G401.6 (cell line): ENCODE measurements around the gene PCBP3.
"Not testable (repeated sequence)": the region's sequence is repeated elsewhere in the genome, so short reads cannot be mapped to it uniquely, and the experiment has no call there.

ENCODE experiments used
- FAIRE-seq: peaks from 2 replicates; lab custom pipeline; 2012; peaks lifted over from hg19 to GRCh38; lab: Jason Lieb, UNC

Gene PCBP3

DNA sequence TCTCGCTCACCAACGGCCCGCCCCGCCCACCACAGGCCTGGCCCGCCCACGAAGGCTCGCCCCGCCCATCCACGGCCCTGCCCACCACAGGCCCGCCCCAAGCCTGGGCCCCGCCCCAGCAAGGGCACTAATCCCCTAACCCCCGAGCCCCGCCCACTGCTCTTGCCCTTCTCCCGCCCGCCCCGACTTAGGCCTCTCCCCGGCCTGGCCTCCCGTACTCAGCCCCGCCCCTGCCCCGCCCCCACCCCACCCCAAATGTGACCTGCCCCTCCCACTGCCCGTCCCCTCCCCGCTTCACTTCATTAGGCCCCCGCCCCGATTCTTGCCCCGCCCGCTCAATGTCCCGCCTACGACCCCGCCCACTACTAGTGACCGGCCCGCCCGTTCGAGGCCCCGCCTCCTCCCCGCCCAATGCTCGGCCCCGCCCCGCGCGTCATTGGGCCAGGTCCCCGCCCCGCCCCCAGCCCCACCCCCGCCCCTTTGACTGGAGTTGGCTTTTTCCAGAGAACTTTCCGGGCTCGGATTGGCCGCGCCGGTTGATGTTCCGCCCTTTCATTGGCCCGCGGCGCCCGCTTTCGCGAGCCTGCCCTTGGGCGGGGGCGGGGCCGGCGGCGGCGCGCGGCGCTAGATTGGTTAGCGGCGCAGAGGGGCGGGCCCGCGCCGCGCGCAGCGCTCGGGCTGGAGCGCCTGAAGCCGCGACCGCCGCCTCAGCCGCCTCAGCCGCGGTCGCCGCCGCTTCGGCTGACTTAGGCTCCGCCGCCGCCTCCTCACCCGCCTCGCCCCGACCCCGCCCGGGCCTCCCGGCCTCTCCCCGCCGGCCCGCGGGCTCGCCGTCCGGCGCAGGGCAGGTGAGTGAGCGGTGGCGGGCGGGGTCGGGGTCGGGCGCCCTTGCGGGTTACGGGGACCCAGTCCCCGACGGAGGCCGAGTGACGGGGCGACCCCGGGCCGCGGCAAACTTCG, at the start of gene PCBP3:
PCBP3 (plus strand) TSS at position 705 of the 960 bp plus-strand sequence. CDS start 206,361 bp downstream, outside the sequence.
- no peak for FAIRE-seq

- no peak for FAIRE-seq
Measured at GRCh38 chr21:45594721-45595489, 48.6 kb upstream of the PCBP3 start.

- FAIRE-seq, result no peak
Measured at GRCh38 chr21:45595574-45596295, 47.8 kb upstream of the PCBP3 start.

GRCh38 chr21:45596704-45597318, 46.7 kb upstream of the PCBP3 start:
- FAIRE-seq, result no peak

DNA sequence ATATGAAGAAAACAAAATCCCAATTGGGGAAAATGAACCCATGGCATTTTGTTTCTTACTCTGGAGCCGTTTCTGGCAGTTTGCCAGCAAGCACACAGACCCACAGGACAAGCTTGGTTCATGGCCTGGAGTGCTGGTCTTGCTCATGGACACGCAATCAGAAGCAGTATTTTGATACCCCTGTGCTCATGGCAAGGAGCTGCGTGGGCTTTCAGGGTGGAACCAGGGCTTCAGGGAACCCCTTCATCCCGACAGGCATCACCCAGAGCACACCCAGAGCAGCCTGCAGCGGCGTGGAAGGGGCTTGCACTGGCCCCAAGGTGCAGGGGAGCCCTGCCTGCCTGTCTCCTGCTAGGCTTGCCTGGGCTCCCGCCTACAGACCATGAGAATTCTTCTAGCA, 45.4 kb upstream of the PCBP3 start:
- no peak for FAIRE-seq

DNA sequence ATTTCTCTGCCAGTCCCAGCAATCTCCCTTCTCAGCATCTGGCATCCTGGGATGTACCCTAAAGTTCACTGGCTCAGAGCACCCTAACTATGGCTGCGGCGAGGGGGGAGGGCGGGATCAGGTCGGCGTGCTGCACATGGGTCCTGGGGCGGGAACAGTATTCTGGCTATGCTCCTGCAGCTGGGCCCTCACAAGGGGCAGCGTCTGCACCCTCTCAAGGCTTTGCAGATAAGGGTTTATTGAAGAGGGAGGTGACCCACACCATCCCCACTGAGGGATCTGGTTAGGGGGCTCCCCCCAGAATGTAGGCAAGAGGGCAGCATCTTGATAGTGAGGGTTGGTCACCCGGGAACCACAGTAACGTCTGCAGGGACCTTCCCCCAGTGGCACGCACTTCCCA, 44.9 kb upstream of the PCBP3 start:
- no peak for FAIRE-seq

DNA sequence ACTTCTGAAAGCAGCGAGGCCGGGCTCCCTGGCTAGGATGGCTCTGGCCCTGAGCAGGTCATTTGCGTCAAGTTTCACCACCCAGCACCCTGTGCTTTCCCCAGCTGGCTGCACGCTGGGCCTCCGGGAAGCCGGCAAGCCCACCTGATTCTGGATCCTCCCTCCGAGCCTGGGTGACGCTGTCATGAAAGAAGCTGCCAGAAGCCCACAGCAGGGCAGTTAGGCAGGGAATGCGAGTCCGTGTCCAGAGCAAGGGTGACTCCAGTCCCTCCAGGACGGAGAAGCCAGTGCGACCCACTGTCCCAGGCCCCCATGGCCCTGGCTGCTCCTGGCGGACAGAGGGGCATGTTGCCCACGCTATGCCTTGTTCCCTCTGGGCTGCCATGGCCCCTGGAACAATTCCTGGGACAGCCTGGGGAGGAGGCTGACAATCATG, 44.4 kb upstream of the PCBP3 start:
- FAIRE-seq, result no peak

GRCh38 chr21:45600248-45600647, 43.3 kb upstream of the PCBP3 start:
- no peak for FAIRE-seq

DNA sequence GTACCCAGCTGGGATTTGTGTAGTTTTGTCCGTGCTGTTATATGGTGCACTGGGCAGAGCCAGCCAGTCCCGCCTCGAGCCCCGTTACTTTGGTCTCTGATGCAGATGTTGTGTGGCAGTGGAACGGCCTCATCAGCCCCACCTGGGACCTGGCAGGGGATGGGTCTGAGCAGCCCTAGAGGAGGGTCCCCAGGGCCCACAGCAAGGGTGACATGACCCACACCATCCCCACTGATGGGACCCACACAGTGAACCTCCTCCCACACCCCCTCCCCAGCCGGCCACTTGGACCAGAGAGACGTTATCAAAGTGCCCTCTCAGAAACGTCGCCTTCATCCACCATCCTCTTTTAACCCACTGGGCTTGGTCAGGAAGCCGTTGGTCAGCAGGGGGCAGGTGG, 42.0 kb upstream of the PCBP3 start:
- no peak for FAIRE-seq

DNA sequence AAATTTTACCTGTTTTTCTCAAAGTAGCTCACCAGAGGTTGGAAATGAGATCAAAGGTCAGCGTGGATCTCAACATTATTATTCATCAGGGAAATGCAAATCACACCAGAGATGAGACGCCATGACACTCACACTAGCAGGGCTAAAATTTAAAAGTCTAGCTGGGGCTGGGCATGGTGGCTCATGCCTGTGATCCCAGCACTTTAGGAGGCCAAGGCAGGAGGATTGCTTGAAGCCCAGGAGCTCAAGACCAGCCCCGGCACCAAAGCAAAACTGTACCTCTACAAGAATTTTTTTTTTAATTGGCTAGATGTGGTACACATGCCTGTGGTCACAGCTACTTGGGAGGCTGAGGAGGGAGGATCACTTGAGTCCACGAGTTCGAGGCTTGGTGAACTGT, 41.4 kb upstream of the PCBP3 start:
- FAIRE-seq, result no peak

DNA sequence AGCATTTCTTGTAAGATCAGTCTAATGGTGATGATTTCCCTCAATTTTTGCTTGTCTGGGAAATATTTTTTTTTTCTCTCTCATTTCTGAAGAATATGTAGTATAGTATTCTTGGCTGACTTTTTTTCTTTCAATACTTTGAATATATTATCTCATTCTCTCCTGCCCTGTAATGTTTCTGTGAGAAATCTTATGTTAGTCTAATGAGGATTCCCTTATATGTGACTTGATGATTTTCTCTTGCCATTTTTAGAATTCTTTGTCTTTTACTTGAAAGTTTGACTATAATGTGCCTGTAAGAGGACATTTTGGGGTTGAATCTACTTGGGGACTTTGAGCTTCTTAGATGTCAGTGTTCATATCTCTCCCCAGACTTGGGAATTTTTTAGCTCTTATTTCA, 40.0 kb upstream of the PCBP3 start:
- no peak for FAIRE-seq

DNA sequence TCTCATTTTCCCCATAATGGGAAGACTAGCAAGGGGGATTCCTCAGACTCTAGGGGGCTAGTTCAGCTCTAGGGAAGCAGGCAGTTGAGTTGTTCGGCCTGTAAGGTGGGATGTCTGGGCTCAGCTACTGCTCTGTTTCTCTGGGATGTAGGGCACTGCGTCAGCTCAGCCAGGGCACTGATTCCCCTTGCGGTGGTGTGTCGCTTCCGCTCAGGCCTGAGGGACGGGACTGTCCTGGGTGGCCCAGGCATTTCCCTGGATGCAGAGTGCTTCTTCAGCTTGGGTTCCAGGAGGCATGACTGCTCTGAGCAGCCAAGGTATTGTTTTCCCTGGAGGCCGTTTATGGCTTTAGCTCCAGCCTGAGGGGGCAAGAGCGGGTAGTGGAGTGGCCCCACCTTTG, 38.8 kb upstream of the PCBP3 start:
- not testable (repeated sequence) for FAIRE-seq

DNA sequence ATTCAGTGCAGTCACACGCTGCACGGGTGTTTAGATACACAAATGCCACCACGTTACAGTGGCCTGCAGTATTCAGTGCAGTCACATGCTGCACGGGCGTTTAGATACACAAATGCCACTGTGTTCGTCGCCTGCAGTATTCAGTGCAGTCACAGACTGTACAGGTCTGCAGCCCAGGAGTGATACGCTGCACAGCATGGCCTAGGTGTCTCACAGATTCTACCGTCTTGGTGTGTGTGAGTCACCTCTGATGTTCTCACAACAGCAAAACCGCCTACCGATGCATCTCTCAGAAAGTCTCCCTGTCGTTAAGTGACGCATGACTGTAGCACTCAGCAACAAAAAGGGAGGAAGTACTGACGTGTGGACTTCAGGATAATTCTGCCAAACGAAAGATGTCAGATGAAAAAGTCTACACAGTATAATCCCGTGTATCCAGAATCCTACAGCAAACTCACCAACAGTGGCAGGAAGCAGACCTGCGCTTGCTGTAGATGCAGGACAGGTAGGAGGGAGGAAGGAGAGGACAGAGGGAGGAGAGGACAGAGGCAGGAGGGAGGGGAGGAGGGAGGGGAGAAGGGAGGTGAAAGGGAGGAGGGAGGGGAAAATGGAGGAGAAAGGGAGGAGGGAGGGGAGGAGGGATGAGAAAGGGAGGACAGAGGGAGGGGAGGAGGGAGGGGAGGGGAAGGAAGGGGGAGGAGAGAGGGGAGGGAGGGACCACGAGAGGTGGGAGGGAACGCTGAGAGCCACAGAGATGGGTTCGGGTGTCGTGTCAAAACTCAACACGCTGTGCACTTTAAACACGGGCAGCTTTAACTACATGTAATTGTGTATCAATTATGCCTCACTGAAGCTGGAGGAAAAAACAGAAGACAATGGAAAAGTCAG, 36.3 kb upstream of the PCBP3 start:
- no peak for FAIRE-seq

GRCh38 chr21:45607909-45608295, 35.6 kb upstream of the PCBP3 start:
- no peak for FAIRE-seq

DNA sequence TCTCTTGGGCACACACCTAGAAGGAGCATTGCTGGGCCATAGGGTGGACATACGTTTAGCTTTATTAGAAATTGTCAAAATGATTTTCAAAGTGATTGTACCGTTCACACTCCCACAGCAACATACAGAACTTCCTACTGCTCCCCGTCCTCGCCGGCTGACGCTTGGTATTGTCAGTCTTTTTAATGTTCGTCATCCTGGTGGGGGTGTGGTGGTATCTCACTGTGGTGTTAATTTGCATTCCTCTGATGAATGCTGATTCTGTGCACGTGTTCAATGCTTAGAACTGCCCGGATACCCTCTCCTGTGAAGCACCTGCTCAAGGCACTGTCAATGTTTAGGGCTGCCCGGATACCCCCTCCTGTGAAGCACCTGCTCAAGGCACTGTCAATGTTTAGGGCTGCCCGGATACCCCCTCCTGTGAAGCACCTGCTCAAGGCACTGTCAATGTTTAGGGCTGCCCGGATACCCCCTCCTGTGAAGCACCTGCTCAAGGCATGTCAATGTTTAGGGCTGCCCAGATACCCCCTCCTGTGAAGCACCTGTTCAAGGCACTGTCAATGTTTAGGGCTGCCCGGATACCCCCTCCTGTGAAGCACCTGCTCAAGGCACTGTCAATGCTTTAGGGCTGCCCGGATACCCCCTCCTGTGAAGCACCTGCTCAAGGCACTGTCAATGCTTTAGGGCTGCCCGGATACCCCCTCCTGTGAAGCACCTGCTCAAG, 34.6 kb upstream of the PCBP3 start:
- not testable (repeated sequence) for FAIRE-seq

DNA sequence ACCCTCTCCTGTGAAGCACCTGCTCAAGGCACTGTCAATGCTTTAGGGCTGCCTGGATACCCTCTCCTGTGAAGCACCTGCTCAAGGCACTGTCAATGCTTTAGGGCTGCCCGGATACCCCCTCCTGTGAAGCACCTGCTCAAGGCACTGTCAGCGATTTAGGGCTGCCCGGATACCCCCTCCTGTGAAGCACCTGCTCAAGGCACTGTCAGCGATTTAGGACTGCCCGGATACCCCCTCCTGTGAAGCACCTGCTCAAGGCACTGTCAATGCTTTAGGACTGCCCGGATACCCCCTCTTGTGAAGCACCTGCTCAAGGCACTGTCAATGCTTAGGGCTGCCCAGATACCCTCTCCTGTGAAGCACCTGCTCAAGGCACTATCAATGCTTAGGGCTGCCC, 33.9 kb upstream of the PCBP3 start:
- FAIRE-seq, result not testable (repeated sequence)

GRCh38 chr21:45611296-45611695, 32.2 kb upstream of the PCBP3 start:
- no peak for FAIRE-seq

DNA sequence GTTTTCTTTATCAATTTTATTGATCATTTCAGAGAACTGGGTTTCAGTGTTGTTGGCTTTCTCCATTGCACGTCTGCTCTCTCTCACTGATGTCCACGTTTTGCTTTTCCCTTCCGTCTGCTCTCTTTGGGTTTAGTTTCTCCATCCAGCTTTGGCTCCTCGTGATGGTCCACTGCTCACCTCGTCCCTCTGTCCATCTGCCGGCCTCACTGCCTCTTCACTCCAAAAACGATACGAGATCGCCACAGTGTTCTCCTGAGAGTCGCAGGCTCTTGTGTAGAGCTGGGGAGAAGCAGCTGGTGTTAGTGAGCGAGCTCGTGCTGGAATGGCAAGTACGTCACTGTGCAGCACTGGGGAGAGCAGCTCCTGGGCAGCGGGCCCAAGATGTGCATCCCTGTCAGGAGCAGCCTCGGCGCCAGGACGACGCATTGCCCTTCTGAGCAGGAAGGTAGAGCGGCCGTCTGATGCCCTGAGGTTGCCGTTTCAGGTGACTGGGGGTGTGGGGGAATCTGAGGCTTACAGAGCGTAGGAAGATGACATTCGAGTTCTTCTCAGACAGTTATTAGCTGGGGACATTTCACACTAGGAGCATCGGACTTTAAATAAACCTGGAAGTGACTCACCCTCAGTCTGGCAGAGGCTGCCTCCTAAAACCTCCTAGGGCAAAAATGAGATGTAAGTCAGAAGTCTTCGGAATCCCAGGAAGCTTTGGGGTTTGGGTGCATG, 31.4 kb upstream of the PCBP3 start:
- no peak for FAIRE-seq

DNA sequence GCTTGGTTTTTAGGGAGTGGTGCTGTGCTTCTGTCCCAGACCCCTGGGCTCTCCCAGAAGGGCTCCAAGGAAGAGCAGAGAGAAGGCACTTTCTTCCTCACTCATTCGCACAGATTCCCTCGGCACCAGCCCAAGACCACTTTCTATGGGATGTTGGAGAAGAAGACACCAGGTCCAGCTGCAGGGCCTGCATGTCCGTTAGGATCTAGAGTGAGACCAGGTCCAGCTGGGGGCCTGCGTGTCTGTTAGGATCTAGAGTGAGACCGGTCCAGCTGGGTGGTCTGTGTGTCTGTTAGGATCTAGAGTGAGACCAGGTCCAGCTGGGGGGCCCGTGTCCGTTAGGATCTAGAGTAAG, 30.9 kb upstream of the PCBP3 start:
- FAIRE-seq, result not testable (repeated sequence)

DNA sequence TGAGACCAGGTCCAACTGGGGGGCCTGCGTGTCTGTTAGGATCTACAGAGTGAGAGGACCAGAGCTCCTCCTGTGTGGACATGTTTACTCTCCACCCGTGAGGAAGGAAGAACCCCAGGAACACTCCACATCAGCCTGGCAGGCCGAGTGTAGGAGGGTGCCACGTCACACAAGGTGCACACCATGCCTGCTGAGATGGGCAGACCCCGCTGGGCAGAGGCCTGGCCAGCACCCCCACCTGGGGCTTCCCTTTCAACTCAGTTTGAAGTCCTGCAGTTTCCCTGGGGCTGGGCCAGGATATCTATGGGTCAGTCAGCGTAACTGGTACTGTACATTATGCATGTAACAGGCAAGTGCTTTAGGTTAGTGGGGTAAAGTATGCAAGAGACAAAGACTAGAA, 30.1 kb upstream of the PCBP3 start:
- FAIRE-seq, result no peak
